ENCODE results near the gene GBP3. TPM values are rescaled to one million over a fixed set of nuclear protein-coding genes. Genes with fewer than 3 reads are reported as not detected.

Gene GBP3
- total and polyA plus RNA-seq, 9 of the 15 experiments (the other 6 are each of a cell fraction or from before 2014, with no cell fraction given): 0.07 to 0.14 (median 0.11) TPM; not detected in 4

GRCh38 chr1:89065079-89065868 lies 42.6 kb upstream of the GBP3 start, which contains the start of gene GBP1:
GBP1 (minus strand) TSS chr1:89065208; CDS start chr1:89063234, 1,974 bp downstream.
- H3K9ac ChIP-seq (ENCODE audit: insufficient read depth in 1 of 2, low read depth in 2 of 2, low read length in 2 of 2): no peak within 1 kb of the TSS
- H3K36me3 ChIP-seq (ENCODE audit: control insufficient read depth, insufficient read depth, low read length): no peaks in the 10 kb centered on the region
- H3K4me2 ChIP-seq (ENCODE audit: insufficient read depth, low read length): no peak within 1 kb of the TSS
- no peak within 1 kb of the TSS for H3K27ac ChIP-seq (ENCODE audit: extremely low read depth, low read depth, low read length)
- no peaks in the 10 kb centered on the region for H4K20me1 ChIP-seq (replicated peaks; ENCODE audit: control insufficient read depth, insufficient read depth, low read length)
- ChIA-PET CTCF (ENCODE audit: low intra/inter-chr PET ratio) (no interaction called here), POLR2A (no interaction called here)
- H3K9me1 ChIP-seq (ENCODE audit: control insufficient read depth, insufficient read depth, low read length): no peaks in the 10 kb centered on the region
- FAIRE-seq: no peak
- BruUV-seq (replicated peaks): no TSS peak
- TF ChIP-seq FOXP1 (CRISPR knock-in tag; IDR thresholded peaks at IDR 0.05) (no peak), BACH1 (tag; IDR thresholded peaks at IDR 0.05) (0 out of 2 replicates have a peak, but pooled peaks have one; percentile 30), NFE2L1 (tag; IDR thresholded peaks at IDR 0.05; ENCODE audit: borderline replicate concordance, low read depth) (no peak)
- 0% methylated on average over 4 of the region's 4 CpGs for WGBS (ENCODE audit: insufficient coverage, low coverage, missing lambda C conversion rate)
- H3K27me3 ChIP-seq (ENCODE audit: control insufficient read depth in 2 of 2, insufficient read depth in 2 of 2, low read length in 2 of 2): no peaks in the 10 kb centered on the region
- DNase-seq (ENCODE audit: extremely low read depth in 1 of 4, low spot score in 3 of 4): no peak
- no peaks in the 10 kb centered on the region for H3K4me1 ChIP-seq (replicated peaks in 1 of 2; ENCODE audit: control insufficient read depth in 2 of 2, insufficient read depth in 2 of 2, low read length in 2 of 2)
- ATAC-seq: no peak
- no peaks in the 10 kb centered on the region for H3K9me3 ChIP-seq (replicated peaks; ENCODE audit: control insufficient read depth, insufficient read depth, low read depth, low read length)
- in situ Hi-C loops (cut with MboI): no loop called here
- H3K4me3 ChIP-seq: no peak within 1 kb of the TSS
- H2AFZ ChIP-seq (ENCODE audit: low read depth, low read length): no peak within 1 kb of the TSS
- no peaks in the 10 kb centered on the region for H3K79me2 ChIP-seq (ENCODE audit: control insufficient read depth, insufficient read depth, low read length)
- intact Hi-C loops (cut with micrococcal nuclease): no loop called here

DNA sequence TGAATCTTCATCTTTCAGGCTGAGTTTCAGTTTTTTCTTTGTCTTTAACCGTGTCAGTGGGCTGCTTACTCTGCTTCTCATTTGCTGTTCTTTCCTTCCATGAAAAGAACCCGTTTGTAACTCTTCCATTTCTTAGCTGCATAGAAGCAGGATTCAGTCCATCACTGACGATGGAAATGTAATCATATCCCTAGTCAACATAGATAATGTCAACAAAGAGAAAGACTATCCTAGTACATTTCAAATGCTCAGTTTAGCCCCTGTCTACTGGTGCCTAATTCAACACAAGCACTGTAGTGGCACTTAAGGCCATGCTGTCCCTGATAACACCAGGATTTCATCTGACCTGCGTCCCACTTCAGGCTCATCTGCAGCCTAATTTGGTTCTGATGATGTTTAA lies 42.0 kb upstream of the GBP3 start:
- H3K4me3 ChIP-seq: no peak overlapping the region
- no peak overlapping the region for H3K4me2 ChIP-seq (ENCODE audit: insufficient read depth, low read length)
- H3K27ac ChIP-seq (ENCODE audit: extremely low read depth, low read depth, low read length): no peak overlapping the region
- intact Hi-C loops (cut with micrococcal nuclease): no loop called here
- no peak for DNase-seq (ENCODE audit: extremely low read depth in 1 of 4, low spot score in 3 of 4)
- FAIRE-seq: no peak
- ATAC-seq: no peak
- 0% methylated on average over 4 of the region's 4 CpGs for WGBS (ENCODE audit: insufficient coverage, low coverage, missing lambda C conversion rate)
- BruUV-seq (replicated peaks): no TSS peak
- H3K36me3 ChIP-seq (ENCODE audit: control insufficient read depth, insufficient read depth, low read length): no peaks in the 10 kb centered on the region
- H2AFZ ChIP-seq (ENCODE audit: low read depth, low read length): no peak overlapping the region
- H3K9ac ChIP-seq (ENCODE audit: insufficient read depth in 1 of 2, low read depth in 2 of 2, low read length in 2 of 2): no peak overlapping the region
- CTCF ChIA-PET (ENCODE audit: low intra/inter-chr PET ratio): no interaction called here
- H3K79me2 ChIP-seq (ENCODE audit: control insufficient read depth, insufficient read depth, low read length): no peaks in the 10 kb centered on the region
- H3K9me1 ChIP-seq (ENCODE audit: control insufficient read depth, insufficient read depth, low read length): no peaks in the 10 kb centered on the region
- H3K9me3 ChIP-seq (replicated peaks; ENCODE audit: control insufficient read depth, insufficient read depth, low read depth, low read length): no peaks in the 10 kb centered on the region
- no peaks in the 10 kb centered on the region for H4K20me1 ChIP-seq (replicated peaks; ENCODE audit: control insufficient read depth, insufficient read depth, low read length)
- POLR2A ChIA-PET: no interaction called here
- in situ Hi-C loops (cut with MboI): no loop called here
- H3K27me3 ChIP-seq (ENCODE audit: control insufficient read depth in 2 of 2, insufficient read depth in 2 of 2, low read length in 2 of 2): no peaks in the 10 kb centered on the region
- H3K4me1 ChIP-seq (replicated peaks in 1 of 2; ENCODE audit: control insufficient read depth in 2 of 2, insufficient read depth in 2 of 2, low read length in 2 of 2): no peaks in the 10 kb centered on the region
- no peak for TF ChIP-seq POLR2G (IDR thresholded peaks at IDR 0.05; ENCODE audit: low read depth, low read length)
- no peak for TF ChIP-seq SRF (CRISPR knock-in tag; IDR thresholded peaks at IDR 0.05)
- no peak for TF ChIP-seq KDM5B (IDR thresholded peaks at IDR 0.05; ENCODE audit: insufficient replicate concordance, low read depth, low read length)
- TF ChIP-seq NFRKB (IDR thresholded peaks at IDR 0.05; ENCODE audit: low read depth): no peak
- TF ChIP-seq, protein P1, sequence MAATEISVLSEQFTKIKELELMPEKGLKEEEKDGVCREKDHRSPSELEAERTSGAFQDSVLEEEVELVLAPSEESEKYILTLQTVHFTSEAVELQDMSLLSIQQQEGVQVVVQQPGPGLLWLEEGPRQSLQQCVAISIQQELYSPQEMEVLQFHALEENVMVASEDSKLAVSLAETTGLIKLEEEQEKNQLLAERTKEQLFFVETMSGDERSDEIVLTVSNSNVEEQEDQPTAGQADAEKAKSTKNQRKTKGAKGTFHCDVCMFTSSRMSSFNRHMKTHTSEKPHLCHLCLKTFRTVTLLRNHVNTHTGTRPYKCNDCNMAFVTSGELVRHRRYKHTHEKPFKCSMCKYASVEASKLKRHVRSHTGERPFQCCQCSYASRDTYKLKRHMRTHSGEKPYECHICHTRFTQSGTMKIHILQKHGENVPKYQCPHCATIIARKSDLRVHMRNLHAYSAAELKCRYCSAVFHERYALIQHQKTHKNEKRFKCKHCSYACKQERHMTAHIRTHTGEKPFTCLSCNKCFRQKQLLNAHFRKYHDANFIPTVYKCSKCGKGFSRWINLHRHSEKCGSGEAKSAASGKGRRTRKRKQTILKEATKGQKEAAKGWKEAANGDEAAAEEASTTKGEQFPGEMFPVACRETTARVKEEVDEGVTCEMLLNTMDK (IDR thresholded peaks at IDR 0.05; ENCODE audit: borderline replicate concordance, insufficient read depth, low read depth, low read length, poor library complexity, severe bottlenecking): no peak
- TF ChIP-seq JUND (IDR thresholded peaks at IDR 0.05; ENCODE audit: borderline replicate concordance, low read depth, low read length): no peak
- no peak for TF ChIP-seq JUND (tag; IDR thresholded peaks at IDR 0.05; ENCODE audit: borderline replicate concordance, low read depth, low read length)
- TF ChIP-seq, protein P2, sequence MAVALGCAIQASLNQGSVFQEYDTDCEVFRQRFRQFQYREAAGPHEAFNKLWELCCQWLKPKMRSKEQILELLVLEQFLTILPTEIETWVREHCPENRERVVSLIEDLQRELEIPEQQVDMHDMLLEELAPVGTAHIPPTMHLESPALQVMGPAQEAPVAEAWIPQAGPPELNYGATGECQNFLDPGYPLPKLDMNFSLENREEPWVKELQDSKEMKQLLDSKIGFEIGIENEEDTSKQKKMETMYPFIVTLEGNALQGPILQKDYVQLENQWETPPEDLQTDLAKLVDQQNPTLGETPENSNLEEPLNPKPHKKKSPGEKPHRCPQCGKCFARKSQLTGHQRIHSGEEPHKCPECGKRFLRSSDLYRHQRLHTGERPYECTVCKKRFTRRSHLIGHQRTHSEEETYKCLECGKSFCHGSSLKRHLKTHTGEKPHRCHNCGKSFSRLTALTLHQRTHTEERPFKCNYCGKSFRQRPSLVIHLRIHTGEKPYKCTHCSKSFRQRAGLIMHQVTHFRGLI (CRISPR knock-in tag; IDR thresholded peaks at IDR 0.05): no peak
